MM.1S (cell line): ENCODE data around the gene C2CD4C.

Experiments used
- DNase-seq: peaks from one replicate; pipeline ENCODE4 v3.0.0-alpha.2; 2015
- H2AFZ ChIP-seq: fragments of 300-600 bp; sonication (generic); 2 replicates; pipeline ENCODE4 v1.6.0; 2016; ENCODE audit warnings: antibody characterized with exemption, low read length
- H3F3A ChIP-seq: fragments of 300-600 bp; sonication (generic); 2 replicates; pipeline ENCODE4 v1.6.1; 2016; ENCODE audit warnings: mild to moderate bottlenecking, antibody characterized with exemption, low read length, moderate library complexity, mixed read lengths; ENCODE audit not compliant: insufficient read depth
- H3K27ac ChIP-seq: fragments of 300-600 bp; sonication (generic); 2 replicates; pipeline ENCODE4 v1.5.1; 2016; ENCODE audit warnings: mild to moderate bottlenecking, low read length
- H3K27me3 ChIP-seq: fragments of 300-600 bp; sonication (generic); replicated peaks from 2 replicates; pipeline ENCODE4 v1.6.0; 2016; ENCODE audit warnings: low read length; ENCODE audit not compliant: insufficient read depth
- H3K36me3 ChIP-seq: fragments of 300-600 bp; sonication (generic); replicated peaks from 2 replicates; pipeline ENCODE4 v1.6.1; 2016; ENCODE audit warnings: mild to moderate bottlenecking, low read length, mixed read lengths; ENCODE audit not compliant: insufficient read depth
- H3K4me1 ChIP-seq: fragments of 300-600 bp; sonication (generic); 2 replicates; pipeline ENCODE4 v1.6.1; 2016; ENCODE audit warnings: low read length, mixed read lengths
- H3K4me2 ChIP-seq: fragments of 300-600 bp; sonication (generic); 2 replicates; pipeline ENCODE4 v1.6.0; 2016; ENCODE audit warnings: low read depth, low read length
- H3K4me3 ChIP-seq: fragments of 300-600 bp; sonication (generic); 2 replicates; pipeline ENCODE4 v1.5.1; 2016; ENCODE audit warnings: low read length, mixed read lengths
- H3K79me2 ChIP-seq: fragments of 300-600 bp; sonication (generic); 2 replicates; pipeline ENCODE4 v1.6.1; 2016; ENCODE audit warnings: mixed run types, low read length, mixed read lengths
- H3K9ac ChIP-seq: fragments of 300-600 bp; sonication (generic); 2 replicates; pipeline ENCODE4 v1.6.1; 2016; ENCODE audit warnings: low read length, mixed read lengths
- H3K9me2 ChIP-seq: fragments of 300-600 bp; sonication (generic); replicated peaks from 2 replicates; pipeline ENCODE4 v1.6.1; 2016; ENCODE audit warnings: mild to moderate bottlenecking, low read length, mixed read lengths; ENCODE audit not compliant: insufficient read depth
- H3K9me3 ChIP-seq: fragments of 300-600 bp; sonication (generic); replicated peaks from 2 replicates; pipeline ENCODE4 v1.6.1; 2016; ENCODE audit warnings: mild to moderate bottlenecking, low read length, mixed read lengths; ENCODE audit not compliant: insufficient read depth
- H4K20me1 ChIP-seq: fragments of 300-600 bp; sonication (generic); 2 replicates; pipeline ENCODE4 v1.6.1; 2016; ENCODE audit warnings: mild to moderate bottlenecking, low read length, moderate library complexity, mixed read lengths; ENCODE audit not compliant: insufficient read depth
- CTCF ChIP-seq: fragments of 300-600 bp; sonication (generic); IDR thresholded peaks from 2 replicates; pipeline ENCODE4 v1.5.1; 2016; ENCODE audit warnings: antibody characterized with exemption, low read length, mixed read lengths
- EZH2 ChIP-seq: fragments of 300-600 bp; sonication (generic); optimal IDR thresholded peaks from 2 replicates; pipeline ENCODE3; 2017; ENCODE audit warnings: low read depth, mild to moderate bottlenecking, antibody characterized with exemption, low read length, mixed read lengths
- EZH2phosphoT487 ChIP-seq: fragments of 300-600 bp; sonication (generic); IDR thresholded peaks from 2 replicates; pipeline ENCODE4 v1.6.1; 2018; ENCODE audit warnings: antibody characterized with exemption, low read length

The C2CD4C gene

GRCh38 chr19:419721-420515, 11.0 kb upstream of the C2CD4C start:
- H3K4me3 ChIP-seq: no peak overlapping the region
- no peaks in the 10 kb centered on the region for H3K36me3 ChIP-seq
- no peaks in the 10 kb centered on the region for H3K4me1 ChIP-seq
- no peaks in the 10 kb centered on the region for H4K20me1 ChIP-seq
- no peak overlapping the region for H3K9ac ChIP-seq
- DNase-seq: no peak
- no peak overlapping the region for H2AFZ ChIP-seq
- no peak for TF ChIP-seq EZH2
- TF ChIP-seq CTCF: no peak
- no peak for TF ChIP-seq EZH2phosphoT487
- no peaks in the 10 kb centered on the region for H3F3A ChIP-seq
- peaks cover 94% of the 10 kb centered on the region for H3K27me3 ChIP-seq
- no peaks in the 10 kb centered on the region for H3K9me2 ChIP-seq
- H3K27ac ChIP-seq: no peak overlapping the region
- no peaks in the 10 kb centered on the region for H3K79me2 ChIP-seq
- H3K9me3 ChIP-seq: no peaks in the 10 kb centered on the region
- no peak overlapping the region for H3K4me2 ChIP-seq

GRCh38 chr19:418761-419671, 10.1 kb upstream of the C2CD4C start:
- H3K9me2 ChIP-seq: no peaks in the 10 kb centered on the region
- no peak overlapping the region for H3K9ac ChIP-seq
- no peaks in the 10 kb centered on the region for H3F3A ChIP-seq
- TF ChIP-seq EZH2phosphoT487: no peak
- TF ChIP-seq CTCF: no peak
- TF ChIP-seq EZH2: no peak
- H3K27ac ChIP-seq: no peak overlapping the region
- no peak overlapping the region for H3K4me3 ChIP-seq
- DNase-seq: no peak
- no peak overlapping the region for H3K4me2 ChIP-seq
- no peak overlapping the region for H2AFZ ChIP-seq
- no peaks in the 10 kb centered on the region for H3K36me3 ChIP-seq
- no peaks in the 10 kb centered on the region for H3K79me2 ChIP-seq
- H4K20me1 ChIP-seq: no peaks in the 10 kb centered on the region
- peaks cover 93% of the 10 kb centered on the region for H3K27me3 ChIP-seq
- H3K4me1 ChIP-seq: no peaks in the 10 kb centered on the region
- H3K9me3 ChIP-seq: no peaks in the 10 kb centered on the region

GRCh38 chr19:416416-416815, 7.5 kb upstream of the C2CD4C start:
- no peak overlapping the region for H3K4me2 ChIP-seq
- no peaks in the 10 kb centered on the region for H3F3A ChIP-seq
- H3K36me3 ChIP-seq: no peaks in the 10 kb centered on the region
- H4K20me1 ChIP-seq: no peaks in the 10 kb centered on the region
- H3K9me3 ChIP-seq: no peaks in the 10 kb centered on the region
- H3K27me3 ChIP-seq: peaks cover 97% of the 10 kb centered on the region
- no peak for DNase-seq
- no peak for TF ChIP-seq EZH2phosphoT487
- TF ChIP-seq CTCF: no peak
- no peak for TF ChIP-seq EZH2
- H3K27ac ChIP-seq: no peak overlapping the region
- no peaks in the 10 kb centered on the region for H3K79me2 ChIP-seq
- no peaks in the 10 kb centered on the region for H3K9me2 ChIP-seq
- H2AFZ ChIP-seq: no peak overlapping the region
- H3K9ac ChIP-seq: no peak overlapping the region
- no peak overlapping the region for H3K4me3 ChIP-seq
- no peaks in the 10 kb centered on the region for H3K4me1 ChIP-seq
